Hindlimb muscle (tissue), 1 donor: Measurements from ENCODE around the gene PDE6C. TPM values are rescaled to one million over a fixed set of nuclear protein-coding genes. Genes with fewer than 3 reads are reported as not detected.

ENCODE experiments used
- DNase-seq: peaks from one replicate; pipeline ENCODE4 v3.0.0-alpha.2; 2013
- polyA plus RNA-seq: library from polyadenylated mRNA; unstranded; fragments of 120-200 nt; gene quantifications from one replicate; pipeline ENCODE4 v1.2.1, GENCODE V29; 2013; ENCODE audit not compliant: insufficient read length

Gene PDE6C
- polyA plus RNA-seq, result 0.75 TPM

- DNase-seq, result no peak
Observed at GRCh38 chr10:93612311-93612710, at the start of gene PDE6C. TSS of gene PDE6C (plus strand) at chr10:93612537. CDS start at chr10:93612726, 189 bp downstream.

GRCh38 chr10:93565446-93565845 is 46.9 kb upstream of the PDE6C start:
- no peak for DNase-seq

GRCh38 chr10:93566435-93567276 is 45.7 kb upstream of the PDE6C start, which contains the start of gene FFAR4:
TSS of gene FFAR4 (plus strand) at chr10:93566665. CDS start at chr10:93566721, 56 bp downstream.
- no peak for DNase-seq

GRCh38 chr10:93567277-93568104 is 44.8 kb upstream of the PDE6C start:
- no peak for DNase-seq

- DNase-seq, result no peak
Observed at GRCh38 chr10:93568105-93568390, 44.3 kb upstream of the PDE6C start.

DNA sequence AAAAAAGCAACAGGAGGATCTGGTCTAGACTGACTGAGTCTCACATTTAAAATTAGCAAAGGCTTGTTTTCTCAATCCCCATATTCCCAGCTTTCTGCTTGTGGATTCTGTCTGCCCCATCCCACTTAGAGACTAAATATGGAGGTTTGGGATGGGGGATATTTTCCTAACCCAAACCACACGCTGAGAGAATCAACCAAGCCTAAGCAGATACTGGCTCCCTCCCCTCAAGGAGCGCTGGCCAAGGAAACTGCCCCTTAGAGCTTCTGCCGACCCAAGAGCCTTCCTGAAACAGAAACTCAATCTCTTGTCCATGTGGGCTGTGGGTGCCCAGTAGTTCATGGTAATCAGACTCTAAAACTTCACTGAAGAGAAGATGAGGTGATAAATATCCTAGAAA is 42.0 kb upstream of the PDE6C start:
- DNase-seq, result no peak

DNA sequence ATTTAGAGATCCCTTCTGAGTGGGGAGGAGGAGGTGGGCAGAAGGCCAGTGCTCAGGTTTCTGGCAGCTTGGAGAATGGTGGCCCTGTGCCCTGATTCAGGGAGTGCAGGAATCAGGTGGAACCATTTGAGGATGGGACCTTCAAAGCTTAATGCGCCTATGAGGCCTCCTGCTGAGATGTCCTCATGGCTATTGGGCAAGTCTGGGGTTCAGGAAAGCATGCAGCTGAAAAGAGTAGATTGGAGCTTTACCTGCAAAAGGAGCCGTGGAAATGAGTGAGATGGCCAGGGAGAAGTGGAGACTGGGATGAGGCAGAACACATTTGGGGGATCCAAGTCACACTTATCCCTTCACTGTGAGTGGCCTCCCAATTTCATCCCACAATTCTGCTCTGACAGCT is 39.7 kb upstream of the PDE6C start:
- no peak for DNase-seq

GRCh38 chr10:93573051-93573909 is 39.1 kb upstream of the PDE6C start:
- no peak for DNase-seq

DNA sequence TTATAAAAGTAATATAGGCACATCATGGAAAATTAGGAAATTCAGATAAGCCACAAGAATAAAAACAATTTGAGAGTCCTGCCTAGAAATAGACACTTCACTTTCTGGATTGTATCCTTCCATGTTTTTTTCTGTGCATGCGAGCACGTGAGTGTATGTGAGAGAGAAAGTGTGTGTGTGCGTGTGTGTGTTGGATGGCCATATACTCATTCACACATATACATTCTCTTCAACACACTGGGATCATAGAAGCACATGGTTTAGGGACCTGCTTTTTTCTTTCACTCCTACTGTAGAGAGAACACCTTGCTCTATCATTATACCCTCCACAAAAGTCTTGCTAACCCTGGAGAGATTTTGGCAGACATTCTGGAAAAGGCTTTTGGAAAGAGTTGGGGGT is 38.4 kb upstream of the PDE6C start:
- DNase-seq, result no peak

DNA sequence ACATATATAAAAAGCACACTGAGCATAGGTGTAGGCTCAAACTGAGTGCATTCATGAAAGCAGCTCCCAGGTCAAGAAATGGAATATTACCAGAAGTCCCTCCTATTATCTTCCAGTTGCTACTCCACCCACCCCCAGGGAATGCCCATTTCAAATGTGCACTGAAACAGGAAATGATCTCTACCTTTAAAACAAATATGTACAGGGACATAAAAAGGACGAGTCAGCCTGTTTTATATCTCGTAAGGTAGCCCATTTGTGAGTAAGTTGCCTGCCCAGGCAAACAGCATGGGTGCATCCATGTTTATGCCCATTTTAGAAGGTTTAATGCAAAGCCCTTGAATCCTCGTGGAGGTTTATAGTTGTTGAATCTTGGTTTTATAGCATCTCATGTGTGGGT is 35.4 kb upstream of the PDE6C start:
- no peak for DNase-seq

DNA sequence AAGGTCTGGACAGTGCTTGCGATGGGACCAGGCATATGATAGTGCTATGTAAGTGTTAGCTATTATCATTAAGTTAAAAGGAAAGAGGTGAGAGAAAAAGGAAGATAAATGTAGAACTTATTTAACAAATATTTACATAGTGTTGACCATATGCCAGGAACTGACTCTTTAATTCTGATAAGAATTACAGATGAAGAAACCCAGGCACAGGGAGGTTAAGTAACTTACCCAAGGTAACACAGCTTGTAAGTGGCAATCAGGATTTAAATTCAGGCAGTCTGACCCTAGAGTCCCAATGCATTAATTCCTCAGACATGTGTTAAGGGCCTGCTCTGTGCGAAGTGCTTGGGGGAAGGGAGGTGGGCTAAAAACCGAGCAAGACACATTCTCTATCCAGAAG is 34.8 kb upstream of the PDE6C start:
- DNase-seq, result no peak

- DNase-seq, result no peak
Observed at GRCh38 chr10:93579089-93579488, 33.2 kb upstream of the PDE6C start.

DNA sequence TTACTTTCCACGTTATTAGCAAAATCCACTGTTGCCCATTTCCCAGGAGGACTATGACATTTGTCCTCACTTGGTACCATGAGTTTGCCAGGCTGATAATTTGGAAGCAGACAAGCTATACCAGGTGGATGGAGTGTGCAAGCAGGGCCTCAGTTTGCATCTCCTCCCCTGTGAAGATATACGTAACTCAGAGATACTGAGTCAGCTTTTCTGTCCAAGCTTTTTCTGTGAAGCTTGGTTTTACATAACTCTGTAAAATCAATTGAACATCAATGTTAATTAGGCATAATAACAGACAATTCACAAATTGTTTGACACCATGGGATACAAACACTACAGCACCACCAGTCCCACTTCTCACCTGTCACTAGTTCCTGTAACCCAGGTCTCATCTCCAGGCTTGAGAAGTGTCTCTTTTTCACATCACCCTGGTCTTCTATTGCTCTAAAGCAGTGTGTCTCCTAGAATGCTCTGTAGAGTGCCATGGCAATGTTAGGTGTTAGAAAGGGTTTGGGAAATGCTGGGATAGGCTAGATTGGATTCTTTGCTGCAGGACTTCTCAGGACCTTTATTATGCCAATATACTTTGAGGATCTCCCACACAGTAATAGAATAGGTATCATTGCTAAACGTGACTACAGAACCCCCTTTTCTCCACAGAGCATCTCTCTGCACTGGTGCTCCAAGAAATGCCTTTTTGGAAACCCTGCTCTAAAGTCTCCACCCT is 32.2 kb upstream of the PDE6C start:
- DNase-seq, result no peak

GRCh38 chr10:93580828-93581227 is 31.5 kb upstream of the PDE6C start:
- DNase-seq, result no peak

- no peak for DNase-seq
Observed at GRCh38 chr10:93584445-93584844, 27.9 kb upstream of the PDE6C start.

GRCh38 chr10:93589648-93590562 is 22.4 kb upstream of the PDE6C start:
- no peak for DNase-seq

DNA sequence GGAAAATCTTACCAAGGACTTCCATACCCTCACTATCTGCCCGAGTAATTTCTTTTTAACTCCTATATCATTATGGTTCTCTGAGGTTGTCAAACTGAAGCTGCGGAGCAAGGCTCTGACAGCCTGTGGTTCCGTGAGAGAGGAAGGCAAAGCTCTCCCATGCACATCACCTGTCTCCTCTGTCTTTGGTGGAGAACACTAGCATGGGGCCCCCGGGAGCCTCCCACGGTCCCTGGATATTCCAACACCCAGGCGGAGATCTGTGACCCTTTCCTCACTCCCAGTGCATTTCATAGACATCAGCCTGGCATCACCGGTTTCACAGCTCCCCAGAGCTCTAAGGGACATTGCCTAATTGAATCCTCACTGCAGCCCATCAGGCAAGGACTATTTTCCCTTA is 21.7 kb upstream of the PDE6C start:
- DNase-seq, result no peak

DNA sequence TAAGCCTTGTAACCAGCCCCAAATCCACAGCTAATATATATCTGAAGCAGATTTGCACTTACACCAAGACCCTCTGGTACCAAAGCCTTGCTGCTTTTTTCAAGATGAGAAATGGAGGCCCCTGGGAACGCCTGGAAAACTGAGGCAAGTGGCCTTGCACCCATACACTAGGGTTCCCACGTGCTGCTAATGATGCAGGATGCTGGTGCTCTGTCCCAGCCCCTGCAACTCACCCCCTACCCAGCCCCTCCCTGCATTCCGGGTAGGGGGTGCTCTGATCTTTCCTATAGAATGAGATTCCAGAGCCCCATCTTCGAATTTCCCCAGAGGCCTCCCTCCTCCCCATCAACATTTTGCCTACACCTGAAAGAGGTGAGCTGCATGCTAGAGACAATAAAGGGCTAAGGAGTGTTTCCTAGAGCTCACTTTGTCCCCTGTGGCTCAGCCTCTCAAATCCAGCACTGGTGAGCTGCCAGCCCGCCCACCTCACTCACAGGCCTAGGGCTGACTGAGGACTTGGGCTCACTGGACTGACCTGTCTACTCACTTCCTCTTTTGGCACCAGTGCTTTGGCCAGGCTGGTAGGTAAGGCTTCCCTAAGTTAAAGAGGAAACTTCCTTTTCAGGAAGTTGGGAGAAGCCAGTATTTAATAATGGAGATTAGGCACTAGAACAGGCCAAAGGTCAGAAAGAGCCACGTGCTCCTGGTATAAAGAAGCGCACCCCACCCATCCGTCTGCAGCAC is 21.1 kb upstream of the PDE6C start:
- no peak for DNase-seq

DNA sequence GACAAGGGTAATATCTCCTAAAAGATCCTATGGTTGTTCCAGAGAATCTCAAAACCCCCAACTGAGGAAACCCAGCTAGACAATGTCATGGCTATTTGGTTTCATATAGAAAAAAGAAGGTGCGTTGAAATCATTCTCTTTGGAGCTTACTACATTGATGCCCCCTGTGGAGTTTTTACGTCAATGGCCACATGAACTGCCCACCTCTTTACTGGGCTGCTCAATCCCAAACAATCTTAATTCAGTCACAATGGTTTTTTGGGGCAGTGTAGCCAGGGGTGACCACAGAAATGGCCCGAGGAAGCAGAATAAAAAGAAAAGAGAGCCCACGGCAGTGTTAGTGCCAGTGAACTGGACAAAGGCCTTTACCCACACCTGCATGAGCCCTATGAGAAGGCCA is 19.1 kb upstream of the PDE6C start:
- no peak for DNase-seq

- no peak for DNase-seq
Observed at GRCh38 chr10:93593749-93594148, 18.6 kb upstream of the PDE6C start.
